Measurements from ENCODE around the gene NINL.

DNA sequence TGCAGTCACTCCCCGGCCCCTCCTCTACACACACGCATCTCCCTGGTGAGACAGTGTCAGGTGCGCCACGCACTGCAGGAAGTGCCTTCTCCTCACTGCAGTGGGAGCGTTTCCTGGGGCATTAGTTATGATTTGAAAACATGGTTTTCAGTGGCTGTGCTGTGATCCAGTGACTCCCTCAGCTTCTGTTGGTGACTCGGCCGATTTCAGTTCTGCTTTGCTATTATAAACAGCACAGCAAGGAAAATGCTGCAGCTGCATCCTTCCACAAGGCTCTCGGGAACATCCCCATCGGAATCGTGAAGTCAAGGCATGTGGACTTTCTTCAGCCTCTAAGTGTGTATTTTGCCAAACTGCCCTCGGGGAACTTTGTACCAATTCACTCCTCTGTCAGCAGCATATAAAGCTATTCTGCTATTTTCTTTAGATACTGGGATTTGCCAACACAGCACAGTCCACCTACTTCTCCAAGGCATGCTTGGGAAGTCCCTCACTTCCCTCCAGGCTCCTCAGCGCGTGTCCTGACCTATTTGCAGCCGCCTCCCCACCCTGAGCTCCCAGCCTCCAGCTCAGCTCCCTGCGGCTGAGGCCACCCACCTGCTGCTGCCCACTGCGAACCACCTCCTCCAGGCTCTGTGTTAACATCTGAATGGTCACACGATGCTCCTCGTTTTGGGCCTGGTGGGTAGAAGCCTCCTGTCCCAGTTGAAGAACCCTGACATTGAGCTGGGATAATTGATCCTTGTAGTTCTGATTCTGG is 123.4 kb downstream of the NINL start:
- TF ChIP-seq NFIC (IDR thresholded peaks at IDR 0.05), result no peak
- TF ChIP-seq TCF12 (IDR thresholded peaks at IDR 0.05; ENCODE audit: low read depth), result no peak
- no peak for TF ChIP-seq EGR1 (IDR thresholded peaks at IDR 0.05)

Measured in Ishikawa (cell line).